Measurements from ENCODE around the gene DOCK2. TPM values are rescaled to one million over a fixed set of nuclear protein-coding genes. Genes with fewer than 3 reads are reported as not detected.
"Not testable (repeated sequence)": the region's sequence is repeated elsewhere in the genome, so short reads cannot be mapped to it uniquely, and the experiment has no call there.

DOCK2 gene
- total RNA-seq, 2 experiments from 2014 or later: 192 to 203 TPM

- no peak overlapping the region for H3K27ac Mint-ChIP-seq
- no peak for DNase-seq
- H3K27me3 Mint-ChIP-seq (ENCODE audit: low read depth): no peaks in the 10 kb centered on the region
- H3K4me3 Mint-ChIP-seq: no peak overlapping the region
- peaks cover 16% of the 10 kb centered on the region for H3K36me3 Mint-ChIP-seq (ENCODE audit: low read depth)
- no peaks in the 10 kb centered on the region for H3K9me3 Mint-ChIP-seq
- intact Hi-C loops (cut with micrococcal nuclease): no loop called here
- H3K4me1 Mint-ChIP-seq (ENCODE audit: low read depth): peaks cover 19% of the 10 kb centered on the region
- CTCF ChIA-PET: no interaction called here
Measured at GRCh38 chr5:169832304-169832703, 195.2 kb downstream of the DOCK2 start.

- intact Hi-C loops (cut with micrococcal nuclease): no loop called here
- Mint-ChIP-seq H3K36me3 (ENCODE audit: low read depth) (peaks cover 18% of the 10 kb centered on the region), H3K27ac (no peak overlapping the region), H3K4me1 (ENCODE audit: low read depth) (peaks cover 14% of the 10 kb centered on the region), H3K27me3 (ENCODE audit: low read depth) (no peaks in the 10 kb centered on the region), H3K9me3 (no peaks in the 10 kb centered on the region), H3K4me3 (no peak overlapping the region)
- CTCF ChIA-PET: no interaction called here
- DNase-seq: no peak
Measured at GRCh38 chr5:169832845-169833244, 195.8 kb downstream of the DOCK2 start.

DNA sequence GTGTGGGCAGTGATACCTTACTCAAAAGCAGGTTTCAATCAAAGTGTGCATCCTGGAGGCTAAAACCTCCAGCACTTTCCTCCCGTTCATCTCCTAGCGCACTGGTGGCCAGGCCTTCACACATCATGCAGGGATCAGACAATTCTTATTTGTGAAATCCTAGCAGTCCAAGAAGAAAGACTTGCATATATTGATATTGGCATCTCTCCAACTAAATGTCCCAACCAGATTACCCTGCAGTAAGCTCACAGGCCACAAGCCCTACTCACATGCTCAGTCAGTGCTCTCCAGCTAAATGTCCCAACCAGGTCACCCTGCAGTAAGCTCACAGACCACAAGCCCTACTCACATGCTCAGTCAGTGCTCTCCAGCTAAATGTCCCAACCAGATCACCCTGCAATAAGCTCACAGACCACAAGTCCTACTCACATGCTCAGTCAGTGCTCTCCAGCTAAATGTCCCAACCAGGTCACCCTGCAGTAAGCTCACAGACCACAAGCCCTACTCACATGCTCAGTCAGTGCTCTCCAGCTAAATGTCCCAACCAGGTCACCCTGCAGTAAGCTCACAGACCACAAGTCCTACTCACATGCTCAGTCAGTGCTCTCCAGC lies 196.7 kb downstream of the DOCK2 start:
- intact Hi-C loops (cut with micrococcal nuclease); H3K4me1 Mint-ChIP-seq (ENCODE audit: low read depth); CTCF ChIA-PET; H3K27me3 Mint-ChIP-seq (ENCODE audit: low read depth); H3K9me3 Mint-ChIP-seq; H3K27ac Mint-ChIP-seq; DNase-seq; H3K4me3 Mint-ChIP-seq: not testable (repeated sequence)
- peaks cover 22% of the 10 kb centered on the region for H3K36me3 Mint-ChIP-seq (ENCODE audit: low read depth)

DNA sequence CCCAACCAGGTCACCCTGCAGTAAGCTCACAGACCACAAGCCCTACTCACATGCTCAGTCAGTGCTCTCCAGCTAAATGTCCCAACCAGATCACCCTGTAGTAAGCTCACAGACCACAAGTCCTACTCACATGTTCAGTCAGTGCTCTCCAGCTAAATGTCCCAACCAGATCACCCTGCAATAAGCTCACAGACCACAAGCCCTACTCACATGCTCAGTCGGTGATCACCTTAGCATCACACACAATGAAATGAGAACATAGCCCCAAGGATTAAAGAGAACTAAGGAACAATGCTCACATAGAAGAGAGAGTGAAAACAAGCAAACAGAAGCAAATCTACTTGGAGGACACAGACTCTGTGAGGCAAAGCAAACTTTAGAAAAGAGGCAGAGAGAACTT lies 197.5 kb downstream of the DOCK2 start:
- H3K9me3 Mint-ChIP-seq; H3K4me1 Mint-ChIP-seq (ENCODE audit: low read depth); H3K4me3 Mint-ChIP-seq; H3K27me3 Mint-ChIP-seq (ENCODE audit: low read depth); CTCF ChIA-PET; DNase-seq; intact Hi-C loops (cut with micrococcal nuclease); H3K27ac Mint-ChIP-seq: not testable (repeated sequence)
- H3K36me3 Mint-ChIP-seq (ENCODE audit: low read depth): peaks cover 23% of the 10 kb centered on the region

DNA sequence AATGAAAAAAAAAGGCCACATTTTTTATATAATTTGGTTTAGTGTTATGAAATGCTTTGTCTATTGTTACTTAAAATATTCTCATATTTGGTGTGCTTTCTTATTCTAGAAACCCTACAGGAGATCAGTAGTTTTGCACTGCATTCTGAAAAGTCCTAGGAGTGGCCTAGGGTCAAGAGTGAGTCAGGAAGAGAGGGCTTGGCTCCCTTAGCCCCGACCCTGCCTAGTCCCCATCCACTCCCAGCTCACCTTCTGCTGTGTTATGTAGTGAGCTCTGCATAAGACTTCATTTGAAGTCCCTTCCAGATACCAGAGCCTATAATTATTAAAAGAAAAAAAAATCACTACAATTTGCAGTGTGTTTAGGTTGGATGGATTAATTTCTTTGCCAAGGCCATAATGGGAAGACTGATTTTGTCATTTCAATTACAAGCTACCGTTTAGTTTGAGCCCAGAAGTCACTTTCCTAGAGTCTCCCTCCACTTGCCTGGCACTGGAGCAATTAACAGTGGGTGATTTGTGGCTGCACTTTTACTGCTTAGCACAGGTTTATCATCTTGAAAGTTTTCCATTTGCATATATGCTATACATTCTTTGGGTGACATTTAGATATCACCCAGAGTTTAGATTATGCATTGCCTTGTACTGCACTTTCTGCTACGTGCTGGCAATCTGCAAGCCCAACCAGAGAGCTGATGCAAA lies 199.9 kb downstream of the DOCK2 start:
- CTCF ChIA-PET: interaction anchor here (0.5 kb wide), 1 partner anchor 238 kb away, joined by 3 read pairs; no protein-coding TSS in a partner anchor
- no peak for DNase-seq
- Mint-ChIP-seq H3K27me3 (ENCODE audit: low read depth) (no peaks in the 10 kb centered on the region), H3K36me3 (ENCODE audit: low read depth) (peaks cover 46% of the 10 kb centered on the region), H3K4me1 (ENCODE audit: low read depth) (peaks cover 3% of the 10 kb centered on the region), H3K27ac (no peak overlapping the region), H3K9me3 (no peaks in the 10 kb centered on the region), H3K4me3 (no peak overlapping the region)
- intact Hi-C loops (cut with micrococcal nuclease): no loop called here

DNA sequence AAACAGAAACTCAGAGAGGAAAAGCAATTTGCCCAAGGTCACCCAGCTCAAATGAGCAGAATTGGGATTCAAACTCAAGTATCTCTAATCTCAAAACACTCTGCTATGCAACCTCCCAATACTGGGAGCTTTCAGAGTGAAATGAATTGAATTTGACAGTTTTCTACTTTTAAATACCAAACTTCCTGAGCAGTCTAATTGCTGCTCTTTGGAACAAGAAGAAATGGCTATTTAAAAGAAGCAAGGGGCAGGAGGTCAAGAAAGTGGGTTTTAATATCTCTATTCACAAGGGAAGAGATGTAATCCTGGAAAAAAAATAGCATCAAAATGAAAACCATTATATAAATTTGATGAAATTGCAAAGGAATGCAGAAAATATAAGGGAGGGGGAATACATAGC lies 200.6 kb downstream of the DOCK2 start:
- Mint-ChIP-seq H3K4me1 (ENCODE audit: low read depth) (peaks cover 2% of the 10 kb centered on the region), H3K27me3 (ENCODE audit: low read depth) (no peaks in the 10 kb centered on the region), H3K9me3 (no peaks in the 10 kb centered on the region), H3K4me3 (no peak overlapping the region), H3K27ac (no peak overlapping the region), H3K36me3 (ENCODE audit: low read depth) (peaks cover 49% of the 10 kb centered on the region)
- CTCF ChIA-PET: no interaction called here
- no peak for DNase-seq
- intact Hi-C loops (cut with micrococcal nuclease): no loop called here

DNA sequence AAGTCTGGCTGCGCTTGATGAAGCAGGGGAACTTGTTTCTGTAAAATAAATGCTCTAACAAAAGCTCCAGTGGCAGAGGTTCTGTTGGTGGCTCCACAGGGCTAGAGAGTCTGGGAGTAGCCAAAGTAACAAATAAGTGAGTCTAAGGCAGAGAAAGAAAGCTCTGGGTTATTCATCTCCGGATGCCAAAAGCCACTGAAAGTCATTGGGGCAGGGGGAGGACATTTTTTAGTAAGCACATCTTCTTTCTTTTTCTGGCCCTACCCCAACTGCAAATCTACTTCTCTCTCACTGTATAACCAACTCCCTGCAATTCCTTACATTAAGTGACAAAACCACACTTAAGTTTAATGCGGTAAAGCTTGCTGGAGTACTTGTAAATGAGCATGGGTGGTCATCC lies 201.6 kb downstream of the DOCK2 start:
- Mint-ChIP-seq H3K36me3 (ENCODE audit: low read depth) (peaks cover 52% of the 10 kb centered on the region), H3K4me1 (ENCODE audit: low read depth) (no peaks in the 10 kb centered on the region), H3K27ac (no peak overlapping the region), H3K4me3 (no peak overlapping the region), H3K9me3 (no peaks in the 10 kb centered on the region), H3K27me3 (ENCODE audit: low read depth) (no peaks in the 10 kb centered on the region)
- intact Hi-C loops (cut with micrococcal nuclease): no loop called here
- CTCF ChIA-PET: interaction anchor here (0.9 kb wide), 1 partner anchor 11 kb away, joined by 3 read pairs; no protein-coding TSS in a partner anchor
- no peak for DNase-seq

GRCh38 chr5:169840405-169840804 lies 203.3 kb downstream of the DOCK2 start:
- H3K4me1 Mint-ChIP-seq (ENCODE audit: low read depth): no peaks in the 10 kb centered on the region
- H3K4me3 Mint-ChIP-seq: no peak overlapping the region
- no peak for DNase-seq
- H3K27ac Mint-ChIP-seq: no peak overlapping the region
- no peaks in the 10 kb centered on the region for H3K9me3 Mint-ChIP-seq
- H3K36me3 Mint-ChIP-seq (ENCODE audit: low read depth): peaks cover 66% of the 10 kb centered on the region
- CTCF ChIA-PET: interaction anchor here (1.0 kb wide), 1 partner anchor 9 kb away, joined by 3 read pairs; no protein-coding TSS in a partner anchor
- intact Hi-C loops (cut with micrococcal nuclease): no loop called here
- H3K27me3 Mint-ChIP-seq (ENCODE audit: low read depth): no peaks in the 10 kb centered on the region

GRCh38 chr5:169842699-169843098 lies 205.6 kb downstream of the DOCK2 start:
- intact Hi-C loops (cut with micrococcal nuclease): no loop called here
- DNase-seq: no peak
- H3K36me3 Mint-ChIP-seq (ENCODE audit: low read depth): peaks cover 77% of the 10 kb centered on the region
- no peak overlapping the region for H3K27ac Mint-ChIP-seq
- H3K27me3 Mint-ChIP-seq (ENCODE audit: low read depth): no peaks in the 10 kb centered on the region
- CTCF ChIA-PET: interaction anchor here (0.7 kb wide), 1 partner anchor 1165 kb away, joined by 3 read pairs; no protein-coding TSS in a partner anchor
- no peaks in the 10 kb centered on the region for H3K4me1 Mint-ChIP-seq (ENCODE audit: low read depth)
- no peak overlapping the region for H3K4me3 Mint-ChIP-seq
- peaks cover 5% of the 10 kb centered on the region for H3K9me3 Mint-ChIP-seq

GRCh38 chr5:169847519-169847918 lies 210.4 kb downstream of the DOCK2 start:
- Mint-ChIP-seq H3K4me3 (no peak overlapping the region), H3K27me3 (ENCODE audit: low read depth) (no peaks in the 10 kb centered on the region), H3K4me1 (ENCODE audit: low read depth) (peaks cover 4% of the 10 kb centered on the region), H3K27ac (no peak overlapping the region), H3K9me3 (peaks cover 37% of the 10 kb centered on the region), H3K36me3 (ENCODE audit: low read depth) (peaks cover 83% of the 10 kb centered on the region)
- CTCF ChIA-PET: no interaction called here
- intact Hi-C loops (cut with micrococcal nuclease): no loop called here
- DNase-seq: no peak

DNA sequence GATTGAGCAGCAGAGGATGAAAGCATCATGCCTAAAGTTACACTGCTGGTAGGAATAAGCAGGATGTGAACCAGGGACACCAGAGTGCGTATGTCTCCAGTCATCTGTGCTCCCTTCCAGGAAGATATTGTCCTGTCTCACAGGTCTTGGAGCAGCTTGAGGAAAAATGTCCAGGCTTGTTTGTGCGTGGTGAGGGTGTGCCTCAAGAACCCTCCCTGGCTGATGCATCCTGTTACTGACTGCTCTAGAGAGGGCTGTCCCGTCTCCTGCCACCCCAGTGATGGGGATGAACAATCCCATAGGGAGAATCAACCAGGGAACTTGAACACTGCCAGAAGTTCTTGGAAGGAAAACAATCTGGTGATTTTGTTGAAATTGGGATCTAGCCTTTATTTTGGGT lies 211.2 kb downstream of the DOCK2 start:
- CTCF ChIA-PET: no interaction called here
- Mint-ChIP-seq H3K4me3 (no peak overlapping the region), H3K27ac (no peak overlapping the region), H3K9me3 (peaks cover 45% of the 10 kb centered on the region), H3K36me3 (ENCODE audit: low read depth) (peaks cover 84% of the 10 kb centered on the region), H3K4me1 (ENCODE audit: low read depth) (peaks cover 5% of the 10 kb centered on the region), H3K27me3 (ENCODE audit: low read depth) (no peaks in the 10 kb centered on the region)
- intact Hi-C loops (cut with micrococcal nuclease): no loop called here
- no peak for DNase-seq

- Mint-ChIP-seq H3K27ac (no peak overlapping the region), H3K4me1 (ENCODE audit: low read depth) (peaks cover 7% of the 10 kb centered on the region), H3K4me3 (no peak overlapping the region), H3K36me3 (ENCODE audit: low read depth) (peaks cover 85% of the 10 kb centered on the region), H3K27me3 (ENCODE audit: low read depth) (no peaks in the 10 kb centered on the region), H3K9me3 (peaks cover 45% of the 10 kb centered on the region)
- intact Hi-C loops (cut with micrococcal nuclease): no loop called here
- DNase-seq: no peak
- CTCF ChIA-PET: interaction anchor here (0.8 kb wide), 1 partner anchor 8 kb away, joined by 3 read pairs; no protein-coding TSS in a partner anchor
Measured at GRCh38 chr5:169848792-169849191, 211.7 kb downstream of the DOCK2 start.

DNA sequence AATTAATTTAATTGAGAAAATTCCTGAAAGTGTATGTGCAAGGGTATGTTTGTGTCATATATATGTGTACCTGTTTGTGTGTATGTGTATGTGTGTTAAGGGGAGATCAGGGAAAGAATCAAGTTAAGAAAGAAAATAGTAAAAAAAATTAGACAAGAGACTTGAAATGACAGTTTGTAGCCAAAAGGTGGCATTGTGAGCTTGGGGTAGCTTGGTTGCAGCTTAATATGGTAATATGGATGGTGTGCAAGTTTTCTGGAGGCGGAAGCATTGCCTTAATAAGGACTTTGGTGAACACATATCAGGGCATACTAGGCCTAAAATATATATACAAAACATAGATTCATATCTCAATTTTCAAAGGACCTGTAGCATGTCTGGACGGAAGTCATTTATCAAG lies 213.3 kb downstream of the DOCK2 start:
- Mint-ChIP-seq H3K27ac (no peak overlapping the region), H3K4me3 (no peak overlapping the region), H3K27me3 (ENCODE audit: low read depth) (no peaks in the 10 kb centered on the region), H3K4me1 (ENCODE audit: low read depth) (peaks cover 10% of the 10 kb centered on the region), H3K9me3 (peaks cover 45% of the 10 kb centered on the region), H3K36me3 (ENCODE audit: low read depth) (peaks cover 76% of the 10 kb centered on the region)
- CTCF ChIA-PET: interaction anchor here (0.6 to 1.8 kb wide), 3 partner anchors 12 to 744 kb away, joined by 3 read pairs; no protein-coding TSS in a partner anchor
- no peak for DNase-seq
- intact Hi-C loops (cut with micrococcal nuclease): no loop called here
